Bronchial epithelial cell (primary cell): Measurements from ENCODE around the gene CDH13. TPM values are rescaled to one million over a fixed set of nuclear protein-coding genes. Genes with fewer than 3 reads are reported as not detected.

Source experiments
- DNase-seq: peaks from one replicate; pipeline ENCODE4 v3.0.0-alpha.2; 2010; ENCODE audit warnings: low read depth
- FAIRE-seq: peaks from 2 replicates; lab custom pipeline; 2011; peaks lifted over from hg19 to GRCh38; lab: Jason Lieb, UNC
- H3K27me3 ChIP-seq: 2 replicates; pipeline ENCODE4 v1.5.1; 2011; ENCODE audit warnings: low read length; ENCODE audit not compliant: control insufficient read depth, insufficient read depth
- H3K36me3 ChIP-seq: 2 replicates; pipeline ENCODE4 v1.5.1; 2011; ENCODE audit warnings: low read length; ENCODE audit not compliant: control insufficient read depth, insufficient read depth
- H3K4me3 ChIP-seq: 2 replicates; pipeline ENCODE4 v1.5.1; 2011; ENCODE audit warnings: mild to moderate bottlenecking, low read depth, low read length, control low read depth
- CTCF ChIP-seq: IDR thresholded peaks from 2 replicates; pipeline ENCODE4 v1.5.1; 2011; ENCODE audit warnings: mild to moderate bottlenecking, moderate library complexity, low read length, control low read depth, inconsistent platforms; ENCODE audit not compliant: insufficient read depth, severe bottlenecking
- total RNA-seq: library from RNA; depleted of rRNA; stranded (reverse); fragments of >200 nt; gene quantifications from 2 replicates; pipeline ENCODE4 v1.2.1, GENCODE V29; 2014

The CDH13 gene
- total RNA-seq, 1 donor from 2014 or later: 31.3 TPM

- no peak for FAIRE-seq
- Histone ChIP-seq H3K4me3 (no peak overlapping the region), H3K36me3 (no peaks in the 10 kb centered on the region), H3K27me3 (no peaks in the 10 kb centered on the region)
- peak; percentile 41 for DNase-seq
- no peak for TF ChIP-seq CTCF
These were observed 954.3 kb downstream of the CDH13 start for GRCh38 chr16:83581082-83581481.

DNA sequence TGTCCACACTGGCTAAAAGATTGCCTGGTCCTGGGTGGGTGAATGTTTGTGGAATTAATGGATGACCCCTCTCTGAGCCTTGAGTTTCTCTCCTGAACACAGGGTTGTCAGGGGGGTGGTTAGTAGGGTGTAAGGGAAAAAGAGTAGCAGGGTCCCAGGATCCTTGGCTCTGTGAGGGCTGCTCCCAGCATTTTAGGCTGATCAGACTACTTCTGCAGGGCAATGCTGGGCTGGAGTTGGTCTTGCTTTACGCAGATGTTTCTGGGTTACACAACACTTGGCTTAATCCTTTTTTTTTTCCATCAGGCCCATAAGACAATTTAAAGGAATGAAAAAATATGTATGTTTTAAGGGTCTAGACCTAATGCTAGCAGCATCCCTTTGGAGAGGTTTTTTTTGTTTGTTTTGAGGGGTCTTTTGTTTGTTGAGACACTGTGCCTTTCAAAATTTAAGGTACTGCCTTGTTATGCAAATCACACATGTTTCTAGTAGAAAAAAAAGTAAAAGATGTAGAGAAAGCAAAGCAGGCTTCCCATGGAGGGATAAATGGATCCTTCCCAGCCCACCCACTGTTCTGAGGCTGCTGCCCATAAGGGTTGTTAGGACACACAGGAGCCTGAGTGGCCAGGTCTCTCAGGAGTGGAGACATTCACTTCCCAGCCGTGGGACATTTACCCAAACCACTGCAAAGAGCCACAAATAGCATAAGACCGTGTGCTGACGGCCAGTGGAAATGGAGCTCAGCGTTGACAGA lies 955.4 kb downstream of the CDH13 start:
- TF ChIP-seq CTCF: no peak
- no peaks in the 10 kb centered on the region for H3K27me3 ChIP-seq
- DNase-seq: no peak
- H3K36me3 ChIP-seq: no peaks in the 10 kb centered on the region
- H3K4me3 ChIP-seq: no peak overlapping the region
- FAIRE-seq: no peak

- no peaks in the 10 kb centered on the region for H3K36me3 ChIP-seq
- DNase-seq (no peak), FAIRE-seq (no peak)
- no peak overlapping the region for H3K4me3 ChIP-seq
- H3K27me3 ChIP-seq: no peaks in the 10 kb centered on the region
- no peak for TF ChIP-seq CTCF
These were observed 959.3 kb downstream of the CDH13 start for GRCh38 chr16:83586036-83586435.

DNA sequence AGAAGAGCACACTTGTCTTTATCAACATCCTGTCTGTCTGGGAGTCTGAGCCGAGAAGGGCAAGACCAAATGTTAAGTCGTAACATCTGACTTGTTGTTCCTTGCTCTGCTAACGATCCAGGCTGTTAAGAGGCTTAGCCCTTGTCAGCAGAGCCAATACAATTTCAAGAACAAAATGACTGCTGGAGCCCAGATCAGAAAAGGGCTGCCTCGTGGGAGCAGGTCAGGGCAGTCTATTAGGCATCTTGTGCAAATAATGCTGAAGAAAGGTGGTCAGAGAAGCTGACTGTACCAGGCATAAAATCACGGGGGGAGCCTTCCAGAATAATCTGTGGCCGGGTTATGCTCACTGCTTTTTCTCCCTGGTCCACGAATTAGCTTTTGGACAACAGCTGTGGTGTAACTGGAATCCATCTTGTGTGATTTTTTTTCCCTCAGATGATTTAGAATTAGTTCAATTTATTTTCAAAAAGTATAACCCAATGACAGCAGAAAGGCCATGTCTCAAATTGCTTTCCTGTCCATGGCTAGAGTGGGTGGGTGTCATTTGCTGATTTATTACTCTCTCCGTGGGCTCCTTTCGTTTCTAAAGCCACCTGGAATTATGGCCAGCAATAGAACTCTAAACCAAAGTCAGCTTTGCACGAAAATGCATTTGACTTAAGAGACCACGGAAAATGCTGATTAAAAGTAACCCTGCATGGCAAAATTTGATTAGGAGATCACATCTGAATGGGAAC lies 959.9 kb downstream of the CDH13 start:
- Histone ChIP-seq H3K27me3 (no peaks in the 10 kb centered on the region), H3K4me3 (no peak overlapping the region), H3K36me3 (no peaks in the 10 kb centered on the region)
- FAIRE-seq (no peak), DNase-seq (no peak)
- TF ChIP-seq CTCF: no peak

DNA sequence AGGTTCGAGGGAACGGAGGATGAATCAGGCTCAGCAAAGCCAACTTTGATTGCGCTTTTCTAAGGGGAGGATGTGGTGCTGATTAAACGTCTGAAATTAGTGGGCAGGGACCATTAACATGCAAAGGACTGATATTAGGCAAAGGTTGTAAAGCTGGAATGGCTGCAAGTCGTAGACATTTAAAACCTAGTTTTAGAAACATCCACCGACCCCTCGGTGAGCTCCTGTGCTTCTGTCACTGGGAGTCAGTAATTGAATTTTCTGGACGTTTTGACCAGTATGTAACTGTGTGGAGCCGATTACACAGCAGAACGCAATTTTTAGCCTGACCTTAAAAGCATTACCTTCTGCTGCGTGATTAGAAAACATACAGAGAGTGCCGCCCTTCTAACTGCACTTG lies 960.4 kb downstream of the CDH13 start:
- H3K4me3 ChIP-seq: no peak overlapping the region
- no peaks in the 10 kb centered on the region for H3K27me3 ChIP-seq
- FAIRE-seq: no peak
- DNase-seq: no peak
- H3K36me3 ChIP-seq: no peaks in the 10 kb centered on the region
- TF ChIP-seq CTCF: no peak
